ENCODE data around the gene NXPH1.

Gene NXPH1

GRCh38 chr7:8422177-8422576 is 11.2 kb upstream of the NXPH1 start:
- no peak for TF ChIP-seq CTCF (IDR thresholded peaks at IDR 0.05; ENCODE audit: low read depth, low read length)
- no peak for DNase-seq (ENCODE audit: extremely low read depth, low read depth)

GRCh38 chr7:8423057-8423456 is 10.4 kb upstream of the NXPH1 start:
- no peak for DNase-seq (ENCODE audit: extremely low read depth, low read depth)
- no peak for TF ChIP-seq CTCF (IDR thresholded peaks at IDR 0.05; ENCODE audit: low read depth, low read length)

- no peak for TF ChIP-seq CTCF (IDR thresholded peaks at IDR 0.05; ENCODE audit: low read depth, low read length)
- DNase-seq (ENCODE audit: extremely low read depth, low read depth) = no peak
Observed at GRCh38 chr7:8425223-8425622, 8.2 kb upstream of the NXPH1 start.

GRCh38 chr7:8430643-8431042 is 2.8 kb upstream of the NXPH1 start:
- DNase-seq (ENCODE audit: extremely low read depth, low read depth) = no peak
- no peak for TF ChIP-seq CTCF (IDR thresholded peaks at IDR 0.05; ENCODE audit: low read depth, low read length)

GRCh38 chr7:8434290-8435002 is 1.0 kb downstream of the NXPH1 start:
- no peak for TF ChIP-seq CTCF (IDR thresholded peaks at IDR 0.05; ENCODE audit: low read depth, low read length)
- no peak for DNase-seq (ENCODE audit: extremely low read depth, low read depth)

- no peak for TF ChIP-seq CTCF (IDR thresholded peaks at IDR 0.05; ENCODE audit: low read depth, low read length)
- DNase-seq (ENCODE audit: extremely low read depth, low read depth) = no peak
Observed at GRCh38 chr7:8435095-8435494, 1.7 kb downstream of the NXPH1 start.

- no peak for TF ChIP-seq CTCF (IDR thresholded peaks at IDR 0.05; ENCODE audit: low read depth, low read length)
- DNase-seq (ENCODE audit: extremely low read depth, low read depth) = no peak
Observed at GRCh38 chr7:8435590-8436545, 2.5 kb downstream of the NXPH1 start.

Measured in AG09319 (cell line).